Lung (tissue), 12 donors: ENCODE results near the gene TMEM54. TPM values are rescaled to one million over a fixed set of nuclear protein-coding genes. Genes with fewer than 3 reads are reported as not detected.

ENCODE experiments used
- ATAC-seq: fragments of 200-7000 bp; cut with Tn5 transposase; one replicate; pipeline ENCODE4 v1.9.1; 2020; ENCODE audit warnings: moderate number of reproducible peaks; ENCODE audit not compliant: insufficient read depth, low FRiP score
- DNase-seq, 3 donors: peaks; one replicate each; pipeline ENCODE4 v3.0.0-alpha.2; 2013 to 2017
- H3K27ac ChIP-seq, 2 donors: one replicate each; pipeline ENCODE4 v1.5.1; 2013; ENCODE audit warnings: mild to moderate bottlenecking in 2 of 2, moderate library complexity in 2 of 2, control low read depth in 1 of 2, inconsistent platforms in 1 of 2, low read depth in 1 of 2, low read length in 1 of 2
- H3K27me3 ChIP-seq, 3 donors: one replicate each; pipeline ENCODE4 v1.5.1; 2013; ENCODE audit warnings: low read length in 2 of 3; ENCODE audit not compliant: control insufficient read depth in 3 of 3, insufficient read depth in 3 of 3
- H3K36me3 ChIP-seq, 4 donors: one replicate each; pipeline ENCODE4 v1.5.1; 2013; ENCODE audit warnings: low read length in 4 of 4, mild to moderate bottlenecking in 1 of 4, moderate library complexity in 1 of 4; ENCODE audit not compliant: control insufficient read depth in 4 of 4, insufficient read depth in 4 of 4
- H3K4me1 ChIP-seq, 5 donors: one replicate each; pipeline ENCODE4 v1.5.1; 2013; ENCODE audit warnings: low read length in 5 of 5, mild to moderate bottlenecking in 2 of 5, moderate library complexity in 1 of 5; ENCODE audit not compliant: control insufficient read depth in 5 of 5, insufficient read depth in 5 of 5
- H3K4me3 ChIP-seq: one replicate; pipeline ENCODE4 v1.5.1; 2013; ENCODE audit warnings: mild to moderate bottlenecking, control low read depth, moderate library complexity
- H3K9ac ChIP-seq, 2 donors: one replicate each; pipeline ENCODE4 v1.5.1; 2013; ENCODE audit warnings: low read length in 2 of 2, control low read depth in 1 of 2; ENCODE audit not compliant: insufficient read depth in 1 of 2
- H3K9me3 ChIP-seq, 4 donors: one replicate each; pipeline ENCODE4 v1.5.1; 2013; ENCODE audit warnings: low read length in 3 of 4, mild to moderate bottlenecking in 1 of 4, moderate library complexity in 1 of 4; ENCODE audit not compliant: control insufficient read depth in 4 of 4, insufficient read depth in 3 of 4
- WGBS, 2 donors: extraction: QIAGEN DNeasy Blood & Tissue Kit; methylation state at CpG; one replicate each; pipeline ENCODE4 v1.1.7; 2013; 5-methylcytosine and 5-hydroxymethylcytosine counted together
- polyA plus RNA-seq, 2 donors: library from polyadenylated mRNA; stranded (reverse); fragments of 200-250 nt; gene quantifications; one replicate each; pipeline ENCODE4 v1.2.1, GENCODE V29; 2013
- total RNA-seq, 2 donors: library from RNA; depleted of rRNA in 1 of 2; stranded (reverse); fragments of >200 nt in 1 of 2; gene quantifications; one replicate each; pipeline ENCODE4 v1.2.1, GENCODE V29; 2014 to 2021
- TF ChIP-seq, protein P1 (sequence below): IDR thresholded peaks from 2 replicates; pipeline ENCODE4 v1.5.1; 2012; ENCODE audit warnings: mild to moderate bottlenecking; ENCODE audit errors: control extremely low read depth, extremely low read depth
- donor health status: control.
- donor health status: control.
- donor health status: Bipolar disorder and iron deficiency.
- donor health status: healthy.
- donor health status: DM: yes; HTN: yes; CAD: no.

Gene TMEM54
- total and polyA plus RNA-seq, 4 donors = 22.4 to 56.6 (median 43.1) TPM

DNA sequence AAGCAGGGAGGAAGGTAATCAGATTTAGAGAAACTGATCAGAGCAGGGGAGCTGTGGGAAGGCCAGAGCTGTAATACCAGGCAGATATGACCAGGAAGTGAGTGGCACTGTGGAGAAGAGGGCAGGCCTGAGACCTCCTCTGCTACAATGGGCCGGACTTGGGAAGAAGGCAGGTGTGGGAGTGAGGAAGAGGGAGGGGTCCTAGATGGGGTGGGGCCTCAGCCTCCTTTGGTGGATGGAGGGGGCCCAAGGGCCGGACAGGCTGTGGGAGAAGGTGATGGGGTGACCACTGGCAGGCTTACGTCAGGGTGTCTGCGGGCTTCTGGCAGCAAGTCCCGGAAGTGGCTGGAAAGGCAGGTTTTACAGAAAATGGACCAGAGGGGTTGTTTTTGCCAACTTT, 19.9 kb downstream of the TMEM54 start:
- DNase-seq = no peak
- 72 to 80% methylated on average over 5 of the region's 5 CpGs for WGBS, 2 donors
- H3K4me3 ChIP-seq = no peak overlapping the region
- peaks cover 0 to 26% (median 8%) of the 10 kb centered on the region in 3 donors for H3K27me3 ChIP-seq
- no peaks in the 10 kb centered on the region for H3K9me3 ChIP-seq
- ATAC-seq = no peak
- no peaks in the 10 kb centered on the region for H3K36me3 ChIP-seq
- peaks cover 0 to 10% (median 0%) of the 10 kb centered on the region in 5 donors for H3K4me1 ChIP-seq
- no peak overlapping the region for H3K9ac ChIP-seq
- no peak overlapping the region for H3K27ac ChIP-seq
- TF ChIP-seq, protein P1, sequence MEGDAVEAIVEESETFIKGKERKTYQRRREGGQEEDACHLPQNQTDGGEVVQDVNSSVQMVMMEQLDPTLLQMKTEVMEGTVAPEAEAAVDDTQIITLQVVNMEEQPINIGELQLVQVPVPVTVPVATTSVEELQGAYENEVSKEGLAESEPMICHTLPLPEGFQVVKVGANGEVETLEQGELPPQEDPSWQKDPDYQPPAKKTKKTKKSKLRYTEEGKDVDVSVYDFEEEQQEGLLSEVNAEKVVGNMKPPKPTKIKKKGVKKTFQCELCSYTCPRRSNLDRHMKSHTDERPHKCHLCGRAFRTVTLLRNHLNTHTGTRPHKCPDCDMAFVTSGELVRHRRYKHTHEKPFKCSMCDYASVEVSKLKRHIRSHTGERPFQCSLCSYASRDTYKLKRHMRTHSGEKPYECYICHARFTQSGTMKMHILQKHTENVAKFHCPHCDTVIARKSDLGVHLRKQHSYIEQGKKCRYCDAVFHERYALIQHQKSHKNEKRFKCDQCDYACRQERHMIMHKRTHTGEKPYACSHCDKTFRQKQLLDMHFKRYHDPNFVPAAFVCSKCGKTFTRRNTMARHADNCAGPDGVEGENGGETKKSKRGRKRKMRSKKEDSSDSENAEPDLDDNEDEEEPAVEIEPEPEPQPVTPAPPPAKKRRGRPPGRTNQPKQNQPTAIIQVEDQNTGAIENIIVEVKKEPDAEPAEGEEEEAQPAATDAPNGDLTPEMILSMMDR = no peak

DNA sequence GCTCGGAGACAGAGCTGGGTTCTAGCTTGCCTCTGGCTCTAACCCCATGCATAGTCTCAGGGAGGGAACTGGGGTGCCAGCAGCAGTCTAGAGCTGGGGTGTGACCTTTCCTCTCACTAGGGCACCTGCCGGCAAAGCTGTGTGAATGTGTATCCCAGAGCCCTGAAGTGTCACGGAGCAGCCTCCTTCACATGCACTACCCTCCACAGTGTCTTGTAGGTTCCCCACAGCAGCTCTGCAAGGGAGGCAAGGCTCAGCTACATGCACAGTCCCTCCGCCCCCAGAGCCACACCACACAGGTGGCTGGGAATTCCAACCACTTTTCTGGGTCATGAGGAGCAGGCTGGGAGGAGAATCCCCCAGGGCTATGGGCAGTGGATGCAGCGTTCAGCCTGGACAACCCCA, 22.6 kb downstream of the TMEM54 start:
- H3K9me3 ChIP-seq = no peaks in the 10 kb centered on the region
- peaks cover 0 to 7% (median 0%) of the 10 kb centered on the region in 5 donors for H3K4me1 ChIP-seq
- H3K27ac ChIP-seq = no peak overlapping the region
- DNase-seq (no peak), ATAC-seq (no peak)
- TF ChIP-seq, protein P1 = no peak
- no peak overlapping the region for H3K9ac ChIP-seq
- no peaks in the 10 kb centered on the region for H3K36me3 ChIP-seq
- no peak overlapping the region for H3K4me3 ChIP-seq
- 78 to 83% methylated on average over 5 of the region's 5 CpGs for WGBS, 2 donors
- peaks cover 0 to 3% (median 0%) of the 10 kb centered on the region in 3 donors for H3K27me3 ChIP-seq

GRCh38 chr1:32878183-32878582, 23.0 kb downstream of the TMEM54 start:
- TF ChIP-seq, protein P1 = no peak
- H3K27me3 ChIP-seq = no peaks in the 10 kb centered on the region
- no peak for ATAC-seq
- 69 to 79% methylated on average over 6 of the region's 6 CpGs for WGBS, 2 donors
- DNase-seq = no peak
- H3K4me3 ChIP-seq = no peak overlapping the region
- no peak overlapping the region for H3K9ac ChIP-seq
- no peaks in the 10 kb centered on the region for H3K36me3 ChIP-seq
- H3K4me1 ChIP-seq = peaks cover 0 to 7% (median 0%) of the 10 kb centered on the region in 5 donors
- no peak overlapping the region for H3K27ac ChIP-seq
- H3K9me3 ChIP-seq = no peaks in the 10 kb centered on the region
